ENCODE results near the gene ASCC1.

Gene ASCC1

DNA sequence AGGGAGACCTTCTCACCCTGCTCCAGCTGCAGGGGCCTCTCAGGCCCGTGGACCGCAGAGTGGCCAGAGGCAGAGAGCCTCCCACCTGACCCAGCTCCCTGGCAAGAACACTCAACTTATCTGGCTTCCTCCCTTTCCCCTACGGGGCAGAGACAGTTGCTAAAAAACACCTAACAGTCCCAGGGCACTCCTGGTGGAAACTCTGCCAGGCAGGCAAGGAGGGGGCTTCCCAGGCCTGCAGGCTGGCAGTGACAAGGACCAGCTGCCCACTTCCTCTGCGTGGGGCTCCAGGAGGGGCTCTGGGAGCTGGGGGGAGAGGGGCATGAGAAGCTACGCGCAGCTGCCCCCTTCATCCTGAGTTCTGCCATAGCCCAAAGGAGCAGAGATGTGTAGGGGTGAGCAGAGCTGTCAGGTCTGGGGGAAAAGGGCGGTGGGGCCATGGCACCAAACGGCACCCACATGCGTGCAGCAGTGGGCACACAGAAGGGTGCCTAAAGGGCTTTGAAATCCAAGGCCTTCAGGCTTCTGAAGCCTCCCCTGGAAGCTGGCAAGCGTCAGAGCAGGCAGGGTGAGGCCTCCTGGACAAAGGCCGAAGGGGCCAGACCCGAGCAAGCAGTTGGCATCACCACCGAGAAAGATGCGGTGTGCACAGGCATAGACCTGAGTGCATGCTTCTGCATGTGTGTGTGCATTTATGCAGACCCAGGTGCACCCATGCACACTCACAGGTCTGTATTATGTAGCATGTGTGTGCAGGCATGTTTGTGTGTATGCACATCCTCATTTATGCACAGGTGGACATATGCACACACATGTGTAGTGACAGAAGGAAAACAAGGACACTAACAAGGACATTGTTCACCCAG is 142.1 kb downstream of the ASCC1 start:
- Histone ChIP-seq H4K20me1 (ENCODE audit: insufficient read depth, low read length) (no peaks in the 10 kb centered on the region), H3K4me3 (ENCODE audit: low read depth in 1 of 2, low read length in 2 of 2) (no peak overlapping the region), H3K9ac (ENCODE audit: low read depth, low read length) (no peak overlapping the region), H3K36me3 (ENCODE audit: insufficient read depth, low read length) (no peaks in the 10 kb centered on the region), H3K4me1 (ENCODE audit: insufficient read depth, low read length) (peaks cover 14% of the 10 kb centered on the region), H3K4me2 (ENCODE audit: insufficient read depth, low read length) (no peak overlapping the region), H3K79me2 (ENCODE audit: insufficient read depth, low read length) (no peaks in the 10 kb centered on the region), H3K27me3 (ENCODE audit: insufficient read depth, low read length, poor library complexity) (no peaks in the 10 kb centered on the region), H3K27ac (ENCODE audit: low read length) (no peak overlapping the region), H3K9me3 (ENCODE audit: insufficient read depth, low read length, severe bottlenecking) (no peaks in the 10 kb centered on the region), H2AFZ (ENCODE audit: low read depth, low read length) (no peak overlapping the region)
- no peak for TF ChIP-seq EZH2 (IDR thresholded peaks at IDR 0.05; ENCODE audit: borderline replicate concordance, low read depth, low read length, severe bottlenecking)
- TF ChIP-seq, protein P1, sequence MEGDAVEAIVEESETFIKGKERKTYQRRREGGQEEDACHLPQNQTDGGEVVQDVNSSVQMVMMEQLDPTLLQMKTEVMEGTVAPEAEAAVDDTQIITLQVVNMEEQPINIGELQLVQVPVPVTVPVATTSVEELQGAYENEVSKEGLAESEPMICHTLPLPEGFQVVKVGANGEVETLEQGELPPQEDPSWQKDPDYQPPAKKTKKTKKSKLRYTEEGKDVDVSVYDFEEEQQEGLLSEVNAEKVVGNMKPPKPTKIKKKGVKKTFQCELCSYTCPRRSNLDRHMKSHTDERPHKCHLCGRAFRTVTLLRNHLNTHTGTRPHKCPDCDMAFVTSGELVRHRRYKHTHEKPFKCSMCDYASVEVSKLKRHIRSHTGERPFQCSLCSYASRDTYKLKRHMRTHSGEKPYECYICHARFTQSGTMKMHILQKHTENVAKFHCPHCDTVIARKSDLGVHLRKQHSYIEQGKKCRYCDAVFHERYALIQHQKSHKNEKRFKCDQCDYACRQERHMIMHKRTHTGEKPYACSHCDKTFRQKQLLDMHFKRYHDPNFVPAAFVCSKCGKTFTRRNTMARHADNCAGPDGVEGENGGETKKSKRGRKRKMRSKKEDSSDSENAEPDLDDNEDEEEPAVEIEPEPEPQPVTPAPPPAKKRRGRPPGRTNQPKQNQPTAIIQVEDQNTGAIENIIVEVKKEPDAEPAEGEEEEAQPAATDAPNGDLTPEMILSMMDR (IDR thresholded peaks at IDR 0.05; ENCODE audit: borderline replicate concordance, extremely low read depth, low read length, poor library complexity, severe bottlenecking): no peak
- ATAC-seq (ENCODE audit: insufficient read depth, low read depth) (no peak), DNase-seq (no peak)

DNA sequence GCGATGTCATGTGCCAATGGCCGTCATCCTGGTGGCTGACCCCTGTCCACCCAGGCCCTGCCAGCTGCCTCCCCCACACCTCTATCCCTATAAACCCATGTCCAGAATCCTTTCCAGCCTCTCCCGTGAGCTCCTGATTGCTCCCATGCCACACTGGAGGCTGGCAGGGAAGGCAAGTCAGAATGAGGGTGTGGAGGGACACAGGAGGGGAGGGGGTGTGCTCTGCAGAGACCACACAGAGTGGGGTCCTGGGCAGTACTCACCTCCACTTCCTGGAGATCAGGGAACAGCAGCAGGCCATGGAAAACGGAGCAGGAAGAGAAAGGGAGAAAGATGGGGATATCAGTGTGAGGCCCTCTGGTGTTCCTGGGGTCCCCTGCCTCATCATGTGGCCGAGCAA is 143.4 kb downstream of the ASCC1 start:
- ATAC-seq (ENCODE audit: insufficient read depth, low read depth): no peak
- Histone ChIP-seq H3K4me3 (ENCODE audit: low read depth in 1 of 2, low read length in 2 of 2) (no peak overlapping the region), H3K4me1 (ENCODE audit: insufficient read depth, low read length) (peaks cover 9% of the 10 kb centered on the region; the same call in 1 of the 2 replicates), H3K27ac (ENCODE audit: low read length) (no peak overlapping the region), H3K27me3 (ENCODE audit: insufficient read depth, low read length, poor library complexity) (no peaks in the 10 kb centered on the region), H3K9ac (ENCODE audit: low read depth, low read length) (no peak overlapping the region), H2AFZ (ENCODE audit: low read depth, low read length) (no peak overlapping the region), H3K36me3 (ENCODE audit: insufficient read depth, low read length) (no peaks in the 10 kb centered on the region), H3K79me2 (ENCODE audit: insufficient read depth, low read length) (no peaks in the 10 kb centered on the region), H3K4me2 (ENCODE audit: insufficient read depth, low read length) (no peak overlapping the region), H3K9me3 (ENCODE audit: insufficient read depth, low read length, severe bottlenecking) (no peaks in the 10 kb centered on the region), H4K20me1 (ENCODE audit: insufficient read depth, low read length) (no peaks in the 10 kb centered on the region)
- DNase-seq: no peak
- TF ChIP-seq, protein P1 (IDR thresholded peaks at IDR 0.05; ENCODE audit: borderline replicate concordance, extremely low read depth, low read length, poor library complexity, severe bottlenecking): no peak
- TF ChIP-seq EZH2 (IDR thresholded peaks at IDR 0.05; ENCODE audit: borderline replicate concordance, low read depth, low read length, severe bottlenecking): no peak

DNA sequence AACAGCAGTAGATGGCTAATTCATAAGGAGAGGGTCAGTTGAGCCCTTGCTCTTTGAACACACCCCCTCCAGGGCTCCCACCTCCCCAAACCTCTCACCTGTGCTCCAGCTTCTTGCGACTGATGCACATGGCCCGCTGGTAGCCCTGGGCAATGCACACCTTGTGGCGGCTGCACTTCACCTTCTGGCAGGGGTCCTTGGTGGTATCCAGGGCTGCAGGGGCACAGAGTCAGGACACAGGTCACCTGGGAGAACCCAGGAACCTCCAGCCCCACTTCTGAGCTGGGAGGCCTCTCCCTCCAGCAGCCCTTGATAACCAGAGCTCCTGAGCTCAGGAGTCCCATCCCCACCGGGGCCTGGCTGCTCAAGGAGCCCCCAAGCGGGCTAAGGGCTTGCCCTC is 144.0 kb downstream of the ASCC1 start:
- H3K4me3 ChIP-seq (ENCODE audit: low read depth in 1 of 2, low read length in 2 of 2): no peak overlapping the region
- ATAC-seq (ENCODE audit: insufficient read depth, low read depth) (no peak), DNase-seq (no peak)
- no peak overlapping the region for H2AFZ ChIP-seq (ENCODE audit: low read depth, low read length)
- no peaks in the 10 kb centered on the region for H3K27me3 ChIP-seq (ENCODE audit: insufficient read depth, low read length, poor library complexity)
- H3K79me2 ChIP-seq (ENCODE audit: insufficient read depth, low read length): no peaks in the 10 kb centered on the region
- no peak overlapping the region for H3K9ac ChIP-seq (ENCODE audit: low read depth, low read length)
- TF ChIP-seq, protein P1 (IDR thresholded peaks at IDR 0.05; ENCODE audit: borderline replicate concordance, extremely low read depth, low read length, poor library complexity, severe bottlenecking): no peak
- TF ChIP-seq EZH2 (IDR thresholded peaks at IDR 0.05; ENCODE audit: borderline replicate concordance, low read depth, low read length, severe bottlenecking): no peak
- no peak overlapping the region for H3K4me2 ChIP-seq (ENCODE audit: insufficient read depth, low read length)
- no peaks in the 10 kb centered on the region for H3K9me3 ChIP-seq (ENCODE audit: insufficient read depth, low read length, severe bottlenecking)
- H3K27ac ChIP-seq (ENCODE audit: low read length): no peak overlapping the region
- H3K4me1 ChIP-seq (ENCODE audit: insufficient read depth, low read length): peaks cover 9% of the 10 kb centered on the region; the same call in 1 of the 2 replicates
- no peaks in the 10 kb centered on the region for H3K36me3 ChIP-seq (ENCODE audit: insufficient read depth, low read length)
- H4K20me1 ChIP-seq (ENCODE audit: insufficient read depth, low read length): no peaks in the 10 kb centered on the region

All from DND-41 (cell line).